IMR-90 (cell line): ENCODE measurements around the gene DYNLT2B.

Experiments
- CEBPB ChIP-seq: IDR thresholded peaks from 2 replicates; pipeline ENCODE4 v1.6.1; 2012; ENCODE audit warnings: low read depth, low read length, improper control_type of control experiment
- CHD1 ChIP-seq: IDR thresholded peaks from 2 replicates; pipeline ENCODE4 v1.6.1; 2012; ENCODE audit warnings: low read depth, low read length, improper control_type of control experiment
- TF ChIP-seq, protein P1 (sequence below): conservative IDR thresholded peaks from 2 replicates; pipeline ENCODE4 v1.5.1; 2012; ENCODE audit warnings: mild to moderate bottlenecking, low read depth, low read length, improper control_type of control experiment

DNA sequence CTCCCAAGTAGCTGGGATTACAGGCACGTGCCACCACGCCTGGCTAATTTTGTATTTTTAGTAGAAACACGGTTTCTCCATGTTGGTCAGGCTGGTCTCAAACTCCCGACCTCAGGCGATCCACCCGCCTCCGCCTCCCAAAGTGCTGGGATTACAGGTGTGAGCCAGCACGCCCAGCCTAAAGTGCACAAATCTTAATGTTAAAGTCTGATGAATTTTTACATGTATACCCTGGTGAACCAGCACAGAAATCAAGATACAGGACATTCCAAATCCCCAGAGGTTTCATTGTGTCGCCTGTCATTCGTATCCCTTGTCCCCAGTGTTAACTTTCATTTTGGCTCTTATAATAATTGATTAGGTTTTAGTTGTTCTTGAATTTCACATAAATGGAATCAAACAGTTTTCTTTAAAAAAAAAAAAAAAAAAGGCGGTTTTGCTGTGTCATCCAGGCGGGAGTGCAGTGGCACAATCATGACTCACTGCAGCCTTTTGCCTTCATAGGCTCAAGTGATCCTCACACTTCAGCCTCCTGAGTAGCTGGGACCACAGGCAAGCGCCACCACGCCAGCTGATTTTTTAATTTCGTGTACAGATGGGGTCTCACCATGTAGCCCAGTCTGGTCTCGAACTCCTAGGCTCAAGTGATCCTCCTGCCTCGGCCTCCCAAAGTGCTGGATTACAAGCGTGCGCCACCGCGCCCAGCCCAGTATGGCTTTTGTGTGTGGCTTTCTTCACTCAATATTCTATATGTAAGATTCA, 21.6 kb upstream of the DYNLT2B start:
- TF ChIP-seq, protein P1, sequence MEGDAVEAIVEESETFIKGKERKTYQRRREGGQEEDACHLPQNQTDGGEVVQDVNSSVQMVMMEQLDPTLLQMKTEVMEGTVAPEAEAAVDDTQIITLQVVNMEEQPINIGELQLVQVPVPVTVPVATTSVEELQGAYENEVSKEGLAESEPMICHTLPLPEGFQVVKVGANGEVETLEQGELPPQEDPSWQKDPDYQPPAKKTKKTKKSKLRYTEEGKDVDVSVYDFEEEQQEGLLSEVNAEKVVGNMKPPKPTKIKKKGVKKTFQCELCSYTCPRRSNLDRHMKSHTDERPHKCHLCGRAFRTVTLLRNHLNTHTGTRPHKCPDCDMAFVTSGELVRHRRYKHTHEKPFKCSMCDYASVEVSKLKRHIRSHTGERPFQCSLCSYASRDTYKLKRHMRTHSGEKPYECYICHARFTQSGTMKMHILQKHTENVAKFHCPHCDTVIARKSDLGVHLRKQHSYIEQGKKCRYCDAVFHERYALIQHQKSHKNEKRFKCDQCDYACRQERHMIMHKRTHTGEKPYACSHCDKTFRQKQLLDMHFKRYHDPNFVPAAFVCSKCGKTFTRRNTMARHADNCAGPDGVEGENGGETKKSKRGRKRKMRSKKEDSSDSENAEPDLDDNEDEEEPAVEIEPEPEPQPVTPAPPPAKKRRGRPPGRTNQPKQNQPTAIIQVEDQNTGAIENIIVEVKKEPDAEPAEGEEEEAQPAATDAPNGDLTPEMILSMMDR = no peak
- TF ChIP-seq CEBPB (peak; percentile 39; the same call in 1 of the 2 replicates), CHD1 (no peak)
